ENCODE measurements around the gene CCSER2.

CCSER2 gene

DNA sequence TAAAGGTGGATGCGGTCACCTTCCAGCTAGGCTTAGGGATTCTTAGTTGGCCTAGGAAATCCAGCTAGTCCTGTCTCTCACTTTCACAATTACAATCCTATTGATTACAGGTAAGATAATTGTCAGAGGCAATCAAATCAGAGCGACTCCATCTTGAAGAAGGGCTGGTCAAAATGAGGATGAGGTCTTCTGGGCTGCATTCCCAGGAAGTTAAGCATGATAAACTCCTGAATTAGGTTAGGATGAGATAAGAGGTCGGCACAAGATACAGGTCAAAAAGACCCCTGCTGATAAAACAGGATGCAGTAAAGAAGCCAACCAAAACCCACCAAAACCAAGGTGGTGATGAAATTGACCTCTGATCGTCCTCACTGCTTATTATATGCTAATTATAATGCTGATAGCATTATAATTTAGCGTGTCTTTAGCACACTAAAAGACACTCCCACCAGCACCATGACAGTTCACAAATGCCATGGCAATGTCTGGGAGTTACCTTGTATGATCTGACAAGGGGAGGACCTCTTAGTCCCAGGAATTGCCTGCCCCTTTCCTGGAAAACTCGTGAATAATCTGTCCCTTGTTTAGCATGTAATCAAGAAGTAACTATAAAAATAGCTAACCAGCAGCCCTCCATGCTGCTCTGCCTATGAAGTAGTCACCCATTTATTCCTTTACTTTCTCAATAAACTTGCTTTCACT lies 237.6 kb downstream of the CCSER2 start:
- TF ChIP-seq, protein P1, sequence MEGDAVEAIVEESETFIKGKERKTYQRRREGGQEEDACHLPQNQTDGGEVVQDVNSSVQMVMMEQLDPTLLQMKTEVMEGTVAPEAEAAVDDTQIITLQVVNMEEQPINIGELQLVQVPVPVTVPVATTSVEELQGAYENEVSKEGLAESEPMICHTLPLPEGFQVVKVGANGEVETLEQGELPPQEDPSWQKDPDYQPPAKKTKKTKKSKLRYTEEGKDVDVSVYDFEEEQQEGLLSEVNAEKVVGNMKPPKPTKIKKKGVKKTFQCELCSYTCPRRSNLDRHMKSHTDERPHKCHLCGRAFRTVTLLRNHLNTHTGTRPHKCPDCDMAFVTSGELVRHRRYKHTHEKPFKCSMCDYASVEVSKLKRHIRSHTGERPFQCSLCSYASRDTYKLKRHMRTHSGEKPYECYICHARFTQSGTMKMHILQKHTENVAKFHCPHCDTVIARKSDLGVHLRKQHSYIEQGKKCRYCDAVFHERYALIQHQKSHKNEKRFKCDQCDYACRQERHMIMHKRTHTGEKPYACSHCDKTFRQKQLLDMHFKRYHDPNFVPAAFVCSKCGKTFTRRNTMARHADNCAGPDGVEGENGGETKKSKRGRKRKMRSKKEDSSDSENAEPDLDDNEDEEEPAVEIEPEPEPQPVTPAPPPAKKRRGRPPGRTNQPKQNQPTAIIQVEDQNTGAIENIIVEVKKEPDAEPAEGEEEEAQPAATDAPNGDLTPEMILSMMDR (IDR thresholded peaks at IDR 0.05; ENCODE audit: low read depth, low read length): no peak
- no peak overlapping the region for H3K4me3 ChIP-seq (replicated peaks in 1 of 2; ENCODE audit: low read depth in 2 of 2, low read length in 2 of 2)
- DNase-seq (ENCODE audit: low read depth in 2 of 2): no peak

DNA sequence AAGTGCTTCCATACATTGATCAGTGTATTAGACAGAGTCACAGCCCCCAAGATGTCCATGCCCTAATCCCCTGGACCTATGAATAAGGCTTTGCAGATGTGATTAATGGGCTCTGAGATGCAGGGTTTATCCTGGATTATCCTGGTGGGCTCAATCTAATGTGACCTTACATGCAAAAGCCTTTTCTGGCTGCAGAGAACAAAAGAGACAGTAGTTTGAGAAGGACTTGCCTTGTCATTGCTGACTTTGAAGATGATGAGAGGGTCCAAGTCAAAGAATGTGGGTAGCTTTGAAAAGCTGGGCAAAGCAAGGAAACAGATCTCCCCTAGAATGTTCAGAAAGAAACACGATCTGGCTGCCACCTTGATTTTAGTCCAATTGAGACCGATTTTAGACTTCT lies 238.7 kb downstream of the CCSER2 start:
- H3K4me3 ChIP-seq (replicated peaks in 1 of 2; ENCODE audit: low read depth in 2 of 2, low read length in 2 of 2): no peak overlapping the region
- TF ChIP-seq, protein P1 (IDR thresholded peaks at IDR 0.05; ENCODE audit: low read depth, low read length): no peak
- DNase-seq (ENCODE audit: low read depth in 2 of 2): no peak
